Hematopoietic multipotent progenitor cell treated with erythropoietin and hydrocortisone succinate and interleukin-3 and kit ligand, for 15 days (in vitro differentiated cells): ENCODE data around the gene TNF.
"Not testable (repeated sequence)": the region's sequence is repeated elsewhere in the genome, so short reads cannot be mapped to it uniquely, and the experiment has no call there.

Experiments used
- DNase-seq: peaks from one replicate; pipeline ENCODE4 v3.0.0-alpha.2; 2015; ENCODE audit warnings: low spot score

TNF gene

DNA sequence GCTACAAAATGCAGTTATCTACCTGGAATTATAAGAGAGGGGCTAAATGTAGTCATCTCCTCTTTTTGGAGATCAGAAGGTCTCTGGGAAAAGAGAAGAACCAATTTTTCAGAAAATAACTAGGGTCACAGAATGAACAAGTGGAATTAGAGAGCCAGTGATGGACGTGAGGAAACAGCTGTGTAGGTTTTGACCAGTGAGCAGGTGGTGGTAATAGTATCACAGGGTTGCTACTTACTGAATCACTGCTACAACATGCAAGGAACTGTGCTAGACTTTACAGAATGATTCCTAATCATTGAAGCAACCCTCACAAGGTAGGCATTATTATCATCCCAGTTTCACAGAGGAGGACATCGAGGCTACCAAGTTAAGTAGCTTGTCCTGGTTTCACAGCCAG is 30.7 kb upstream of the TNF start:
- DNase-seq, result no peak

DNA sequence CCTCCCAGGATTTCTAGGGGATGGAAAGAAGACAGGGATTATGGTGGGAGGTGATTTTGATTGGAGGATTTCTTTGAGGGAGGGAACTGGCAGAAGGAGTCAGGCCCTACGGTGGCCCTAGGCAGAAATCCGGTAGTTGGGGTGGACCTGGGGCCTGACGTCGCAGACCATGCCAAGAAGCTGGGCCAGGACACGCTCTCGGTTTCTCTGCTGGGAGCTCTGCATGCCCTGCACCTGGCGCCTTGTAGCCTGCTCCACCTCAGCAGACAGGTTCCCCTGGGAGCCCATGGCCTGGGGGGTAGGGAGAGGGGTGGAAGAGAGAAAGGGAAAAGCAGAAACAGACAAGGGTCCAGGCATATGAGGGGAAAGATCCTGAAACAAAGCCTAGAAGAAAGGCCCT is 30.1 kb upstream of the TNF start:
- no peak for DNase-seq

- DNase-seq, result peak; percentile 83
These were observed 28.9 kb upstream of the TNF start, which contains the start of gene ATP6V1G2 for GRCh38 chr6:31546339-31546957. TSS of gene ATP6V1G2 (minus strand) at chr6:31546608. CDS start at chr6:31546559, 49 bp downstream.

DNA sequence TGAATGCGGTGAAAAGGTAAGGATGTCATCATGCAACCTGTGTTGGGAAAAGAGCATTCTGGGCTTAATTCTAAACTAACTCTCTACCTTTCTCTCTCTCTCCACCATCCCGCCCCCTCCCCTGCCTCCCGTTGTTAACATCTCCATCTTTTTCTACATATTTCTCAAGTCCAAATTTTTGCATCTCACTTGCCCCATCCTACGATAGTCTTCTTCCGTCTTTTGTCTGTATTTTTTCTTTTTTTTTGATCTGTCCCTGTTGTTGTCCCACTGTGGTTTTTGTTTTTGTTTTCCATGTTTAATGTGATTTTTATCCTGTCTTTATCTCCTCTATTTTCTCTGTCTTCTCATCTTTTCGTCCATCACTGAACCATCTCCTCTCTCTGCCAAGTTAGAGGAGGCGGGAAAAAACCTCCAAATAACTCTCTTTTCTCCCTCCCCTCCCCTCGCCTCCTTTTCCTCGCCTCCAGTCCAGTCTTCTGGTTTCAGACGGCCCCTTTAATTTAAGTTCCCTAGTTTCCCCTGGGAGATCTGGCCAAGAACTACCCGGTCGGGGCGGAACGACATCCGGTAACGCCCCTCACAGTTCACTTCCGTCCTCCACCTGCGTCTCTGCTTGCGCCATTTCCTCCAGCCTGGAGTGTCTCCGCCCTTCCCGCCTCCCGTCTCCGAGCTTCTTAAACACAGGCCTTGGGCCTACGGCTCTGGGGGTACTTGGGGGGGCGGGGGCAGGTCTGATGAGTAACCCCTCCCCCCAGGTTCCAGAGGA is 28.2 kb upstream of the TNF start, which contains the start of gene NFKBIL1:
Gene NFKBIL1, plus strand, starts transcription at position 651 of the 769 bp plus-strand sequence. Its CDS starts 87 bp downstream, at position 738.
- peak; percentile 93 for DNase-seq

- no peak for DNase-seq
These were observed 27.4 kb upstream of the TNF start for GRCh38 chr6:31547727-31548543.

GRCh38 chr6:31548544-31548873 is 26.9 kb upstream of the TNF start:
- no peak for DNase-seq

DNA sequence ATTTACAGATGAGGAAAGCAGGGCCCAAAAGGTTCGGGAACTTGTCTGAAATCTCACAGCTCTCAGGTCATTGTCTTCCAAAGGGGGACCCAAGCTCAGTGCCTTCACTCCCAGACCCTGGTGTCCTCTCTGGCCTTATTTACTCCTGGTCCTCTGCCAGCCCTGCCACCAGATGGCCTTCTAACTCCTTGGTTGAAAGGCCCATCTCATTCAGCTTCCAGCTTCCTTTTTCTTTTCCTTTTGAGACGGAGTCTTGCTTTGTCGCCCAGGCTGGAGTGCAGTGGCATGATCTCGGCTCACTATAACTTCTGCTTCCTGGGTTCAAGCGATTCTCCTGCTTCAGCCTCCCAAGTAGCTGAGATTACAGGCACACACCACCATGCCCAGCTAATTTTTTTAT is 24.0 kb upstream of the TNF start:
- not testable (repeated sequence) for DNase-seq

- no peak for DNase-seq
These were observed 19.1 kb upstream of the TNF start for GRCh38 chr6:31556307-31556706.

DNA sequence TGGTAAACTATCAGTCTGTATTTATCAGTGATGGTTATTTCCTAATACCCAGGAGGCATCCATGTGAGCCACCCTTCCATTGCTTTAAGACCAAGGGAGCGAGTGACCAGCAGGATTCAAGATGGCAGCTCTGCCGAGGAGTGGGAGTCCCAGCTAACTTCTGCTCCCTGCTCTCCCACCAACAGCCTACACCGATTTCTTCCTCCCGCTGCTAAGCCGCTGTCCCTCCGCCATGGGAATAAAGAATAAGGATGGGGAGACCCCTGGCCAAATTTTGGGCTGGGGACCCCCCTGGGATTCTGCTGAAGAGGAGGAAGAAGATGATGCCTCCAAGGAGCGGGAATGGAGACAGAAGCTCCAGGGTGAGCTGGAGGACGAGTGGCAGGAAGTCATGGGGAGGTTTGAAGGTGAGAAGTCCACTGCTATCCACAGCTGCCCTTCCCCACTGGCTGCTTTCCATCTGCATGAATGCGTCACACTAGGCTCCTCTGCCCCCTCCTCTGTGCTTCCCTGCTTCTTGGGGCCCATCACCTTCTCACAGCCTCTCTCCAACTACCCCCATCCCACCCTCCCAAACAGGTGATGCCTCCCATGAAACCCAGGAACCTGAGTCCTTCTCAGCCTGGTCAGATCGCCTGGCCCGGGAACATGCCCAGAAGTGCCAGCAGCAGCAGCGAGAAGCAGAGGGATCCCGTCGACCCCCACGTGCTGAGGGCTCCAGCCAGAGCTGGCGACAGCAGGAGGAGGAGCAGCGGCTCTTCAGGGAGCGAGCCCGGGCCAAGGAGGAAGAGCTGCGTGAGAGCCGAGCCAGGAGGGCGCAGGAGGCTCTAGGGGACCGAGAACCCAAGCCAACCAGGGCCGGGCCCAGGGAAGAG is 17.7 kb upstream of the TNF start:
- no peak for DNase-seq

DNA sequence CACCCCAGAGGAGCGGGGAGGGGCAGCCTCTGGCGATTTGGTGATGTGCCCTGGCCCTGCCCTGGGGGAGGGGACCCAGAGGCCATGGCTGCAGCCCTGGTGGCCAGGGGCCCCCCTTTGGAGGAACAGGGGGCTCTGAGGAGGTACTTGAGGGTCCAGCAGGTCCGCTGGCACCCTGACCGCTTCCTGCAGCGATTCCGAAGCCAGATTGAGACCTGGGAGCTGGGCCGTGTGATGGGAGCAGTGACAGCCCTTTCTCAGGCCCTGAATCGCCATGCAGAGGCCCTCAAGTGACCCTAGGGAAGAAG is 17.1 kb upstream of the TNF start:
- no peak for DNase-seq

DNA sequence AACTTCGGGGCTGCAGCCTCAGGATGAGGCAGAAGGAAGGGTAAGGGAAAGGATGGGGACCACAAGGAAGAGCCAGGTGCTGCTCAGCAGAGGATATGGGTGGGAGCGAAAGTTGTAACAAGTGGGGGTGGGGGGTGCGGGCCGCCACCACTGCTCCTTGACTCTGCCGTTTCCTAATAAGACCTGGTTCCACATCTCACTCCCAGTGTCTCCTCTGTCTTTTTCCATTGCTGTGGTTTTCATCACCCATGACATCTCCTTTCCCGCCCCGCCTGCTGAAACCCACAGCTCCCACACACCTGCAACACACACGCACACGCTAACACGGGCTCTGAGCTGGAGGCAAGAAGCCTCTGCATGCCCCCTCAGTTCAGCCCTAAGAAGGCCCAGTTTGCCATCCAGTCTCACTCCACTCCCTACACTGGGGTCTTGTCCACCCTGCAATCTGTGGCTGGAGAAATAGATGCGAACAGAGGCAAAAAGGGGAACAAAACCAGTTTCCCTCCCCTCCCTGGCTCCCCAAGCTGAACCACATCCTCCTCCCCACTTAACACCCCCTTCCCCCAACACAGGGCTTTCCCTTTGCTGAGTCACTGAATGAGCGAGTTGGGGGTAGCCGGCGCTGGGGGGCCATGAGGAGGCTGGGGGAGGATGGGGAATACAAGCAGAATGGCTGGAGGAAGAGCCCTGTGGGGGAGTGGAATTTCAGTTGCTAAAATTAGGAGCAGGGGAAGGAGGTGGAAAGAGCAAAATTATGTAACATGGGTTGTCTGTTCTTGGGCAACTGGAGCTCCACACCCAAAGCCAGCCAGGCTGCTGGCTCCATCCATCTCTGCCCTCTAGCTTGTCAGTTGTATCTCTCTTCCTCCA is 16.5 kb upstream of the TNF start:
- DNase-seq, result no peak

DNA sequence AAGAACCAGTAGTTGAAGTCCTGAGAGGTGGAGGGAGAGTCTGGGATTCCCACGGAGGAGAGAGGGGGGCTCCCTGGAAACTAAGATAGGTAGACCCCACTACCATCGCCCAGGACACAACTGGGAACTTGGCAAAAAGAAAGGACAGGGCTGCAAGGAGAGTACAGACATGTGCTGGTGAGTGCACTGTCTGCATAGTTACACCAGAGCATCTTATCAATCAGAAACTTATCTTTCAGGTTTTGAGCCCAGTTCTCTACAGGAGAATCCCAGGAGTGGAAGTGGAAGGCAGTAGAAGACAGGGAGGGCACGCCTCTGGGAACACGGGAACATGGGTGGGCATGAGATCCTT is 15.8 kb upstream of the TNF start:
- no peak for DNase-seq

- DNase-seq, result no peak
These were observed 15.2 kb upstream of the TNF start for GRCh38 chr6:31559958-31560696.

DNA sequence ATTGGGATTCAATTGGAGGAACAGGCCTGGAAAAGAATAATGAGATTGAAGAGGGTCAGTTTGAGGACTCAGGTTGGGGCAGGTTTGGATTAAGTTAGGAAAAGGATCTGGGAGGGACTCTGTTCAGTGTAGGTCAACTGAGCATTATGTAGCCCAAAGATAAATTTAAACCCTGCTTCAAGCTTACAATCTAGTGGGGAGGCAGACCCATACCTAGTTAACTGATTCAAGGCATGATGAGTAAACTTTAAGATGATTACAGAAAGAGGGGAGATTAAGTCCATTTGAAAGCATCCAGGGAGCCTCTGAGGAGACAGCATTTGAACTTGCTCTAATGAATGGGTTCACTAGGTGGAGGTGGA is 14.7 kb upstream of the TNF start:
- no peak for DNase-seq

DNA sequence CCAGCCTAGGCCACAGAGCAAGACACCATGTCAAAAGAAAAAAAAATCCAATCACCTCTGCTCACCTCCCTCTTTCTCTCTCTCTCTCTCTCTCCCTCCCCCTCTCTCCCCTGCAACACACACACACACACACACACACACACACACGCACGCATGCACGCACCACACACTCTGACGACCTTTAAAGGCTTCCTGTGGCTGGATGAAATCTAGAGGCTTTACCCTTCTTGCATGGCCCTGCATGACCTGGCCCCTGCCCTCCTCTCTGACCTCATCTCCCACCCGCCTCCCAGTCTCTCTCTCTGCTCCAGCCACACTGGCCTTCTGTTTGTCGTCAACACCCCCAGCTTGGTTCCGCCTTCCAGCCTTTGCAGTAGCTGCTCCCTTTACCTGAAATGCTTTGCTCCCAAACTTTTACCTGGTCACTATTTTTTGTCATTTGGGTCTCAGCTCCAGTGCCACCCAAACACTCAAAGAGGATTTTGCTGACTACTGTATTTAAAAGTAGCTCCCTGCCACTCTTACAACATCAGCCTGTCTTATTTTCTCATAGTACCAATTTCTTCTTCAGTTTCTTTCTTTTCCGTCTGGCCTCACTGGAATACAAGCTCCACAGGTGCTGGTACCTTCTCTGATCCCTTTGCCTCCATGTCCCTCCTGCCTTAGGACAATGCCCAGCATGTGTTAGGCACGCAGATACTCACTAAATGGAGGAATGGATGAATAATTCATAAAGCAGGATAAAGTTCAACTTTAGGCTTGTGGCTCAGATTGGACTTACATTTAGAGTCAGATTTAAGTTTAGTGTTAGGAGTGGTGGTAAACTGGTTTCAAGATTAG is 7.6 kb upstream of the TNF start:
- no peak for DNase-seq

GRCh38 chr6:31568537-31568961 is 6.8 kb upstream of the TNF start:
- no peak for DNase-seq

- no peak for DNase-seq
These were observed 5.4 kb upstream of the TNF start for GRCh38 chr6:31569861-31570536.

- no peak for DNase-seq
These were observed 3.1 kb upstream of the TNF start, which contains the start of gene LTA for GRCh38 chr6:31572041-31572911. TSS of gene LTA (plus strand) at chr6:31572289. CDS start at chr6:31572743, 454 bp downstream.
